Endothelial cell (in vitro differentiated cells): ENCODE results near the gene HOXA3. TPM values are rescaled to one million over a fixed set of nuclear protein-coding genes. Genes with fewer than 3 reads are reported as not detected.

Experiments
- DNase-seq: peaks from one replicate; pipeline ENCODE4 v3.0.0; 2021; ENCODE audit warnings: low spot score
- H3K27ac Mint-ChIP-seq: one replicate; pipeline ENCODE4 v1.8.0; 2021; ENCODE audit warnings: mixed read lengths, inconsistent platforms; ENCODE audit not compliant: unreplicated experiment
- H3K27me3 Mint-ChIP-seq: one replicate; pipeline ENCODE4 v1.8.0; 2021; ENCODE audit warnings: mild to moderate bottlenecking, moderate library complexity, mixed read lengths, inconsistent platforms; ENCODE audit not compliant: unreplicated experiment
- H3K36me3 Mint-ChIP-seq: one replicate; pipeline ENCODE4 v1.8.0; 2021; ENCODE audit warnings: mild to moderate bottlenecking, low read depth, mixed read lengths, inconsistent platforms; ENCODE audit not compliant: unreplicated experiment
- H3K4me1 Mint-ChIP-seq: one replicate; pipeline ENCODE4 v1.8.0; 2021; ENCODE audit warnings: mild to moderate bottlenecking, mixed read lengths, inconsistent platforms; ENCODE audit not compliant: unreplicated experiment
- H3K4me3 Mint-ChIP-seq: one replicate; pipeline ENCODE4 v1.8.0; 2021; ENCODE audit warnings: mild to moderate bottlenecking, mixed read lengths, inconsistent platforms; ENCODE audit not compliant: unreplicated experiment
- H3K9me3 Mint-ChIP-seq: one replicate; pipeline ENCODE4 v1.8.0; 2021; ENCODE audit warnings: mixed read lengths, inconsistent platforms; ENCODE audit not compliant: unreplicated experiment
- CTCF ChIP-seq: fragments of 200-600 bp; sonication (generic); IDR thresholded peaks from one replicate; pipeline ENCODE4 v1.5.0; 2021; ENCODE audit warnings: antibody characterized with exemption; ENCODE audit not compliant: unreplicated experiment
- total RNA-seq: library from RNA; stranded (reverse); fragmentation: NEBNext Ultra II Directional; extraction: Animal tissue kit (Norgen Biotek cat#: 25700); gene quantifications from one replicate; pipeline ENCODE4 v1.2.1, GENCODE V29; 2021; ENCODE audit not compliant: unreplicated experiment

HOXA3 gene
- total RNA-seq, 1 donor from 2014 or later, result 0.13 TPM

- Mint-ChIP-seq H3K36me3 (peaks cover 4% of the 10 kb centered on the region), H3K4me1 (peaks cover 31% of the 10 kb centered on the region)
Measured at GRCh38 chr7:27140126-27140857, 12.1 kb downstream of the HOXA3 start.

GRCh38 chr7:27139334-27140125, 12.9 kb downstream of the HOXA3 start:
- Mint-ChIP-seq H3K4me1 (peaks cover 31% of the 10 kb centered on the region), H3K36me3 (peaks cover 4% of the 10 kb centered on the region), H3K4me3 (no peak overlapping the region), H3K27me3 (peaks cover 24% of the 10 kb centered on the region), H3K27ac (no peak overlapping the region), H3K9me3 (no peaks in the 10 kb centered on the region)
- no peak for TF ChIP-seq CTCF
- DNase-seq, result peak; percentile 38

More at GRCh38 chr7:27140126-27140857, 12.1 kb downstream of the HOXA3 start:
- no peak overlapping the region for H3K27ac Mint-ChIP-seq
- H3K9me3 Mint-ChIP-seq, result no peaks in the 10 kb centered on the region
- H3K4me3 Mint-ChIP-seq, result no peak overlapping the region
- H3K27me3 Mint-ChIP-seq, result peaks cover 26% of the 10 kb centered on the region
- no peak for DNase-seq
- TF ChIP-seq CTCF, result no peak

- peaks cover 30% of the 10 kb centered on the region for H3K4me1 Mint-ChIP-seq
- DNase-seq, result no peak
Measured at GRCh38 chr7:27138985-27139333, 13.4 kb downstream of the HOXA3 start.

GRCh38 chr7:27138472-27138871, 13.9 kb downstream of the HOXA3 start:
- Mint-ChIP-seq H3K4me1 (peaks cover 33% of the 10 kb centered on the region), H3K4me3 (no peak overlapping the region), H3K9me3 (no peaks in the 10 kb centered on the region), H3K36me3 (peaks cover 4% of the 10 kb centered on the region), H3K27me3 (peaks cover 24% of the 10 kb centered on the region), H3K27ac (no peak overlapping the region)
- DNase-seq, result no peak
- TF ChIP-seq CTCF, result no peak

More at GRCh38 chr7:27138985-27139333, 13.4 kb downstream of the HOXA3 start:
- Mint-ChIP-seq H3K36me3 (peaks cover 4% of the 10 kb centered on the region), H3K4me3 (no peak overlapping the region), H3K27ac (no peak overlapping the region), H3K27me3 (peaks cover 21% of the 10 kb centered on the region), H3K9me3 (no peaks in the 10 kb centered on the region)
- no peak for TF ChIP-seq CTCF
